B cell (primary cell): Measurements from ENCODE around the gene RBBP9.

Source experiments
- CTCF ChIP-seq: fragments of 200-600 bp; IDR thresholded peaks from one replicate; pipeline ENCODE4 v1.8.0; 2022; ENCODE audit warnings: antibody characterized with exemption, mild to moderate bottlenecking
- EZH2 ChIP-seq: IDR thresholded peaks from 2 replicates; pipeline ENCODE4 v1.6.1; 2012; ENCODE audit warnings: borderline replicate concordance, low read depth, mild to moderate bottlenecking, moderate library complexity, low read length; ENCODE audit not compliant: insufficient read depth, poor library complexity, severe bottlenecking

GRCh38 chr20:18515973-18516372 is 18.9 kb upstream of the RBBP9 start:
- no peak for TF ChIP-seq EZH2
- TF ChIP-seq CTCF, result no peak
